HEK293 (cell line): ENCODE measurements around the gene DUSP18.

Source experiments
- CTCF ChIA-PET: fragments of 350-600 bp; formaldehyde crosslinking; extraction: SDS; loops from one replicate; lab custom pipeline; 2021; ENCODE audit warnings: antibody characterized with exemption; lab: Yijun Ruan, JAX
- POLR2A ChIA-PET: fragments of 300-600 bp; formaldehyde crosslinking; extraction: SDS; loops from one replicate; lab custom pipeline; 2020; ENCODE audit warnings: antibody characterized with exemption, inconsistent platforms; lab: Yijun Ruan, JAX
- H3K27ac ChIP-seq: fragments of 200-500 bp; sonication (Bioruptor generic); 2 replicates; pipeline ENCODE4 v1.5.1; 2014; ENCODE audit warnings: low read depth, low read length, control low read depth, inconsistent platforms; ENCODE audit errors: extremely low read depth
- H3K36me3 ChIP-seq, 2 experiments: fragments of 200-500 bp in 1 of 2; sonication (Bioruptor generic) in 1 of 2; 1 replicate in 1 of 2; 2 replicates in 1 of 2; pipeline ENCODE4 v1.5.1; 2014 to 2017; ENCODE audit warnings: inconsistent platforms in 2 of 2, low read length in 2 of 2; ENCODE audit not compliant: control insufficient read depth in 2 of 2, insufficient read depth in 1 of 2
- H3K4me1 ChIP-seq: fragments of 200-500 bp; sonication (Bioruptor generic); 2 replicates; pipeline ENCODE4 v1.5.1; 2014; ENCODE audit warnings: mild to moderate bottlenecking, low read length, inconsistent platforms; ENCODE audit not compliant: control insufficient read depth, insufficient read depth
- H3K4me3 ChIP-seq: 2 replicates; pipeline ENCODE4 v1.5.1; 2011; ENCODE audit warnings: low read depth, mild to moderate bottlenecking, control low read depth, low read length, moderate library complexity
- H3K9me3 ChIP-seq: fragments of 200-500 bp; sonication (Bioruptor generic); 2 replicates; pipeline ENCODE4 v1.5.1; 2014; ENCODE audit warnings: low read depth, low read length, inconsistent platforms; ENCODE audit not compliant: control insufficient read depth, insufficient read depth
- OSR2 ChIP-seq: fragments of 450-650 bp; formaldehyde crosslinking; IDR thresholded peaks from 2 replicates; pipeline ENCODE4 v1.5.1; 2016; ENCODE audit warnings: missing biosample characterization, missing genetic modification characterization
- PRDM2 ChIP-seq: fragments of 450-650 bp; formaldehyde crosslinking; IDR thresholded peaks from 2 replicates; pipeline ENCODE4 v1.5.1; 2016; ENCODE audit warnings: missing biosample characterization, missing genetic modification characterization, borderline replicate concordance
- PRDM4 ChIP-seq: fragments of 450-650 bp; formaldehyde crosslinking; IDR thresholded peaks from 2 replicates; pipeline ENCODE4 v1.5.1; 2017; ENCODE audit warnings: missing biosample characterization, missing genetic modification characterization
- REPIN1 ChIP-seq: fragments of 450-650 bp; formaldehyde crosslinking; IDR thresholded peaks from 2 replicates; pipeline ENCODE4 v1.5.1; 2017; ENCODE audit warnings: missing biosample characterization, missing genetic modification characterization, low read depth
- SCRT1 ChIP-seq: fragments of 450-650 bp; formaldehyde crosslinking; IDR thresholded peaks from 2 replicates; pipeline ENCODE4 v1.5.1; 2016; ENCODE audit warnings: missing biosample characterization, missing genetic modification characterization, borderline replicate concordance
- SP3 ChIP-seq: fragments of 450-650 bp; formaldehyde crosslinking; IDR thresholded peaks from 2 replicates; pipeline ENCODE4 v1.5.1; 2016; ENCODE audit warnings: missing biosample characterization, missing genetic modification characterization
- ZFHX2 ChIP-seq: fragments of 450-650 bp; formaldehyde crosslinking; conservative IDR thresholded peaks from 2 replicates; pipeline ENCODE4 v1.5.1; 2016; ENCODE audit warnings: missing biosample characterization, missing genetic modification characterization
- ZFP41 ChIP-seq: fragments of 450-650 bp; formaldehyde crosslinking; IDR thresholded peaks from 2 replicates; pipeline ENCODE4 v1.5.1; 2016; ENCODE audit warnings: missing biosample characterization, missing genetic modification characterization, borderline replicate concordance
- ZNF26 ChIP-seq: fragments of 450-650 bp; formaldehyde crosslinking; IDR thresholded peaks from 2 replicates; pipeline ENCODE4 v1.5.1; 2016; ENCODE audit warnings: missing biosample characterization, missing genetic modification characterization
- ZNF280C ChIP-seq: fragments of 450-650 bp; formaldehyde crosslinking; IDR thresholded peaks from 2 replicates; pipeline ENCODE4 v1.5.1; 2016; ENCODE audit warnings: missing biosample characterization, missing genetic modification characterization
- ZNF366 ChIP-seq: fragments of 450-650 bp; formaldehyde crosslinking; conservative IDR thresholded peaks from 2 replicates; pipeline ENCODE4 v1.5.1; 2016; ENCODE audit warnings: missing biosample characterization, missing genetic modification characterization
- ZNF548 ChIP-seq: fragments of 450-650 bp; formaldehyde crosslinking; IDR thresholded peaks from 2 replicates; pipeline ENCODE4 v1.5.1; 2016; ENCODE audit warnings: missing biosample characterization, missing genetic modification characterization
- ZNF561 ChIP-seq: fragments of 450-650 bp; IDR thresholded peaks from 2 replicates; pipeline ENCODE4 v1.5.1; 2018; ENCODE audit warnings: missing biosample characterization, missing genetic modification characterization, borderline replicate concordance
- ZNF596 ChIP-seq: fragments of 450-650 bp; IDR thresholded peaks from 2 replicates; pipeline ENCODE4 v1.5.0; 2018; ENCODE audit warnings: missing biosample characterization, mild to moderate bottlenecking, missing genetic modification characterization, moderate library complexity
- ZNF677 ChIP-seq: fragments of 450-650 bp; IDR thresholded peaks from 2 replicates; pipeline ENCODE4 v1.5.0; 2018; ENCODE audit warnings: missing biosample characterization, mild to moderate bottlenecking, missing genetic modification characterization, moderate library complexity

Gene DUSP18

DNA sequence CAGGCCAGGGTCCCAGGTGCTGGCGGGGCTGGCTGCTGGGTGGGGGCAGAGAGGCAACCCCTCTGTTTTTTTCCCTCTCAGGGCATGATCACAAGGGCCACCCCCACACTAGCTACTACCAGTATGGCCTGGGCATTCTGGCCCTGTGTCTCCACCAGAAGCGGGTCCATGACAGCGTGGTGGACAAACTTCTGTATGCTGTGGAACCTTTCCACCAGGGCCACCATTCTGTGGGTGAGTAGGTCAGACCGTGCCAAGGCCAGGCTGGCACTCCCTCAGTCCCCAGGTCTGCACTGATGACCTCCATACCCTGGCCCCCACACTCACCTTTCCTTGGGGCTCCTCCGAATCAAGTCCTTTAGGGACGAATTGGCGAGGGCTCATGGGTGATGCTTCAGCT, 53.4 kb downstream of the DUSP18 start (continued):
- no peak for TF ChIP-seq PRDM2
- TF ChIP-seq ZFHX2 (tag by site-specific recombination) = no peak
- TF ChIP-seq ZNF596 (tag by site-specific recombination) = no peak

DNA sequence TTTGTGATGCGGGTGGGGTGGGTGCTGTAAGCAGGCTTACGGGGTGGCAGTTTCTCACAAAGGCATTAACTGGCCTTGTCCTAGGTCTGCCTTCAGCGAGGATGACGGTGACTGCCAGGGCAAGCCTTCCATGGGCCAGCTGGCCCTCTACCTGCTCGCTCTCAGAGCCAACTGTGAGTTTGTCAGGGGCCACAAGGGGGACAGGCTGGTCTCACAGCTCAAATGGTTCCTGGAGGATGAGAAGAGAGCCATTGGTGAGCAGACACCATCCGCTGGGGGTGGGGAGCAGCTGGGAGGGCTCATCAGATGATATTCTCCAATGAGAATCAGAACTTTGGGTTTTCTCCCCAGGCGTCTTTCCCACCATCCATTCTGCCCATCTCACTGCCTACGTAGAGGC, 54.9 kb downstream of the DUSP18 start:
- ChIA-PET CTCF (interaction anchor here (0.7 kb wide), 1 partner anchor 18 kb away, joined by 3 read pairs; no protein-coding TSS in a partner anchor), POLR2A (no interaction called here)
- H3K27ac ChIP-seq = no peak overlapping the region
- H3K4me1 ChIP-seq = no peaks in the 10 kb centered on the region
- peaks cover 0 to 6% of the 10 kb centered on the region in 2 experiments; a peak in 1 of 3 replicates for H3K36me3 ChIP-seq
- no peak overlapping the region for H3K4me3 ChIP-seq
- TF ChIP-seq PRDM4 (tag by site-specific recombination) (no peak), ZNF548 (no peak), OSR2 (tag by site-specific recombination) (no peak), SP3 (tag by site-specific recombination) (no peak), ZNF366 (tag by site-specific recombination) (no peak), ZNF280C (tag by site-specific recombination) (no peak), ZNF677 (no peak), ZNF26 (tag by site-specific recombination) (no peak), SCRT1 (tag by site-specific recombination) (no peak), ZNF561 (tag by site-specific recombination) (no peak), REPIN1 (tag by site-specific recombination) (no peak), ZFP41 (no peak)
- H3K9me3 ChIP-seq = no peaks in the 10 kb centered on the region
